ENCODE measurements around the gene SHISA4. TPM values are rescaled to one million over a fixed set of nuclear protein-coding genes. Genes with fewer than 3 reads are reported as not detected.

Gene SHISA4
- total and polyA plus RNA-seq, 2 of the 8 experiments (the other 6 are each of a cell fraction or from before 2014, with no cell fraction given), result 7.8 to 28.9 TPM

- DNase-seq (ENCODE audit: low read depth in 1 of 2, low spot score in 2 of 2), result no peak
- TF ChIP-seq EP300 (IDR thresholded peaks at IDR 0.05; ENCODE audit: borderline replicate concordance in 1 of 2, low read depth in 2 of 2, low read length in 2 of 2) (no peak), FOSL1 (IDR thresholded peaks at IDR 0.05; ENCODE audit: insufficient read depth, low read depth, low read length) (no peak), TAF1 (IDR thresholded peaks at IDR 0.05; ENCODE audit: low read depth, low read length) (no peak), GABPA (IDR thresholded peaks at IDR 0.05; ENCODE audit: borderline replicate concordance, insufficient read depth, low read length) (no peak), TBP (IDR thresholded peaks at IDR 0.05; ENCODE audit: low read depth, low read length) (no peak), PHF8 (conservative IDR thresholded peaks at IDR 0.05; ENCODE audit: low read depth, low read length) (no peak), MAX (IDR thresholded peaks at IDR 0.05) (no peak), CBX5 (IDR thresholded peaks at IDR 0.05; ENCODE audit: low read depth, low read length) (no peak), SAP30 (IDR thresholded peaks at IDR 0.05; ENCODE audit: insufficient read depth, insufficient replicate concordance, low read length) (no peak), KDM4A (IDR thresholded peaks at IDR 0.05; ENCODE audit: low read depth, low read length, severe bottlenecking) (no peak), YY1 (IDR thresholded peaks at IDR 0.05; ENCODE audit: low read depth, low read length) (no peak), RXRA (IDR thresholded peaks at IDR 0.05; ENCODE audit: insufficient read depth, low read depth, low read length) (no peak)
These were observed 25.9 kb downstream of the SHISA4 start for GRCh38 chr1:201914456-201915235.

More at GRCh38 chr1:201914456-201915235, 25.9 kb downstream of the SHISA4 start:
- no peak overlapping the region for H3K14ac ChIP-seq (ENCODE audit: insufficient read length)
- no peak overlapping the region for H2BK12ac ChIP-seq (ENCODE audit: low read depth, low read length)
- ChIA-PET POLR2A (ENCODE audit: partially characterized antibody) (interaction anchor here (0.7 to 1.3 kb wide), 2 partner anchors 9 to 32 kb away, joined by 3 read pairs; partner anchors contain the start of gene LMOD1), CTCF (ENCODE audit: partially characterized antibody) (interaction anchor here (1.1 to 12.4 kb wide), 4 partner anchors 20 to 85 kb away, joined by 4 to 147 read pairs (median 12); no protein-coding TSS in a partner anchor)
- H3K36me3 ChIP-seq (ENCODE audit: control insufficient read depth in 2 of 4, insufficient read depth in 4 of 4, low read length in 3 of 4), result no peaks in the 10 kb centered on the region
- H3K4me2 ChIP-seq (ENCODE audit: insufficient read depth in 1 of 2, low read depth in 2 of 2, low read length in 2 of 2), result no peak overlapping the region
- no peak overlapping the region for H3K23ac ChIP-seq (ENCODE audit: insufficient read length)
- H3K79me2 ChIP-seq (ENCODE audit: control insufficient read depth in 1 of 2, insufficient read depth in 2 of 2, low read length in 2 of 2), result no peaks in the 10 kb centered on the region
- no peak overlapping the region for H3K56ac ChIP-seq (replicated peaks; ENCODE audit: insufficient read length, low read depth, low read length)
- H3K27ac ChIP-seq (ENCODE audit: low read depth, low read length), result no peak overlapping the region
- no peaks in the 10 kb centered on the region for H3K27me3 ChIP-seq (replicated peaks in 1 of 4; ENCODE audit: control insufficient read depth in 3 of 4, extremely low read depth in 1 of 4, insufficient read depth in 3 of 4, low read length in 3 of 4)
- 92% methylated on average over 12 of the region's 14 CpGs; no CpG with 5 or more reads in 1 of the 2 experiments for WGBS, 2 experiments (ENCODE audit: extremely low coverage in 1 of 2, insufficient coverage in 1 of 2, insufficient read length in 1 of 2, insufficient replicate concordance in 2 of 2, low coverage in 1 of 2, low lambda C conversion rate in 2 of 2, missing lambda C conversion rate in 1 of 2)
- no peaks in the 10 kb centered on the region for H3K79me1 ChIP-seq (ENCODE audit: low read depth, low read length)
- H3K4ac ChIP-seq (replicated peaks; ENCODE audit: insufficient read length, low read depth, low read length), result no peak overlapping the region
- H4K8ac ChIP-seq (ENCODE audit: extremely low read depth, insufficient read depth, low read length), result no peak overlapping the region; the same call in 1 of the 2 replicates
- no peaks in the 10 kb centered on the region for H4K20me1 ChIP-seq (replicated peaks in 1 of 2; ENCODE audit: control insufficient read depth in 1 of 2, insufficient read depth in 2 of 2, low read length in 2 of 2)
- H2AFZ ChIP-seq (ENCODE audit: low read length), result no peak overlapping the region
- no peak overlapping the region for H3K18ac ChIP-seq (ENCODE audit: extremely low read depth, low read length)
- H3K4me1 ChIP-seq (replicated peaks in 1 of 4; ENCODE audit: control insufficient read depth in 3 of 4, insufficient read depth in 4 of 4, low read length in 3 of 4), result peaks cover 0 to 4% (median 1%) of the 10 kb centered on the region in 4 experiments; a peak in 5 of 7 replicates
- no peak overlapping the region for H2BK5ac ChIP-seq (ENCODE audit: low read depth, low read length)
- no peak overlapping the region for H4K5ac ChIP-seq (ENCODE audit: insufficient read length, low read depth, low read length)
- H3K9ac ChIP-seq (replicated peaks in 1 of 4; ENCODE audit: extremely low read depth in 1 of 4, low read depth in 3 of 4, low read length in 3 of 4), result no peak overlapping the region
- H3K23me2 ChIP-seq (ENCODE audit: low read depth, low read length), result no peaks in the 10 kb centered on the region
- no peak overlapping the region for H2BK20ac ChIP-seq (ENCODE audit: low read length)
- no peak overlapping the region for H2AK5ac ChIP-seq (ENCODE audit: low read depth, low read length)
- H2BK120ac ChIP-seq (replicated peaks; ENCODE audit: low read depth, low read length), result no peak overlapping the region
- H3K9me3 ChIP-seq (ENCODE audit: insufficient read depth in 2 of 2, low read depth in 1 of 2, low read length in 1 of 2), result no peaks in the 10 kb centered on the region
- no peak overlapping the region for H3K4me3 ChIP-seq (ENCODE audit: extremely low read depth in 1 of 4, insufficient read depth in 2 of 4, low read depth in 3 of 4, low read length in 4 of 4)
- FAIRE-seq, result no peak
- no peak overlapping the region for H2BK15ac ChIP-seq (ENCODE audit: low read length)
- H4K91ac ChIP-seq (replicated peaks; ENCODE audit: insufficient read length, low read length), result no peak overlapping the region

All from H1 (cell line).